Embryonic facial prominence (tissue), 1 donor: Measurements from ENCODE around the gene SLC38A1.
"Not testable (repeated sequence)": the region's sequence is repeated elsewhere in the genome, so short reads cannot be mapped to it uniquely, and the experiment has no call there.

Source experiments
- DNase-seq: peaks from one replicate; pipeline ENCODE4 v3.0.0-alpha.2; 2016; ENCODE audit errors: extremely low spot score

The SLC38A1 gene

DNA sequence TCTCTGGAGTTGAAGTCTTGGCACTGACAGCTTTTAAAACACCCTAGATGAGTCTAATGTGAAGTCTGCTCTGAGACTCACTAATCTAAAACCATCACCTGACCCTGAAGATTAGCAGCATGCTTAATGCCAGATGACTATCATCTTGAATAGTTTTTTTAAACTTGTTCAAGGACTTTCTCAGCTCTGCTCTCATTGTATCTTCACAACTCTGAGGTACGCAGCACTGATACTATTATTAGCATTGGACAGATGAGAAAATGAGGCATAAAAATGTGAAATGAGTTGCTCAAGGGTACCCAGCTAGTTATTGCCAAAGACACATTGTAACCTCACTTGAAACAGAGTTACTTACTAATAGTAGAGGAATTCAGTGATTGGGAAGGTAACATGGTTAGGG lies 4.8 kb downstream of the SLC38A1 start:
- DNase-seq = peak; percentile 4

DNA sequence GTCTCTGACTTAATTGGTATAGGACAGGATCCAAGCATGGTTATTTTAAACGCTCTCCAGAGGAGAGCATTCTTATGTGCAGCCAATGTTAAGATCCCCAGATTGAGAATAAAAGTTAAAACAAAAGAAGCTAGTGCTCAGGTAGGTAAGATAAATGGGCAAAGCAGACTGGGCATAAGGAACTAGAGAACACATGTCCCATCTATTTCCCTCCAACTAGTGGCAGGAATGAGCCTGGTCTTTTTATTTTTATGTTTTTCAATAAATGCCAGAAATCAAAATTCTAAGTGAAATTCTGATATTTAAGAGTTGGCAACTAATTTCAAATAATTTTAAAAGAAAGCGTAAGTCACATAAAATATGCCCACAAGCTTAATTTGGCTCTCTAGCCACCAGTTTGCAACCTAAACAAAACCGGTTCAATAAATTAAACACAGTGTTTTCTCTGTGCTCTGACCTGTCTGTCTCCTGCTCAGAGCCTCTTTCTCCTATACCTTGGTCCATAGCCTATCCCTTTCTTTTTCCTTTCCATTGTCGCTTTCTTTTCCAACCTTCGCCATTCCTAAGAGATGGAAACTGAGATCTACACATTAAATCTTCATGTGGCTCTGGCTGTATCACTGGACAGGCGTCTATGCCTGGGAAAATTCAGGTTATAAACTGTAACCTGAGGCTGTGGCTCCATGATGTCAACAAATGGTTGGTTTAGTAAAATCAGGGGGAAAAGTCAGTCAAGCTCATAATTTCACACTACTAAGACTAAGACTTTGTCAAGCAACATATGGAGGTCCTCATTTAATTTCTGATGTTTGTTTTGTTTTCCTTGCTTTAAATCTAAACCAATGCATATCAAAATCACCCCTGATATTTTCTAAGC lies 5.5 kb downstream of the SLC38A1 start:
- DNase-seq = peak; percentile 5

- DNase-seq = peak; percentile 4
Measured at GRCh38 chr12:46261646-46262045, 7.2 kb downstream of the SLC38A1 start.

DNA sequence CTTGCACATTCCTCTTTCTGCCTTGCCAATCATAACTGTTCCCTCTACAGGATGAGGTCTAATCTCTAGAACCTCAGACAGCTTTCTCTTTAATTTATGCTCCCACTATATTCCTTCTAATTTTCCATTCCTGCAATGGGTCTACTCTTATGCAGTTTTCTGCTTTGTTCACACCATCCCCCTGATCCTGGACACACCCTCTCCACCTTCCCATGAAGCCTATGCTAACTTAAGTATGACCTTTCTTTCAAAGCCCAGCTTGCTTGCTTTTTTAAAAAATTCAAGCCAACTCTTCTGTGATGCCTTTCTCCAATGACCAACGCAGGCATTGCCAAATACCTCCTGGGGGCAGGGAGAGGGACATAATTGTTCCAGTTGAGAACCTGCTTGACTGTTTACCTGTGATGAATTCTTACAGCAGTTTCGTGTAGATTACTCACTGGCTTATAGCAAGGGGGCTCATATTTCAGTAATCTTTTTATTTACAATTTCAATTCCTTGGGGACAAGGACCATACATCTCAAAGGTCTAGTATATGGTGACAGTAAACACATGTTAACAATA lies 7.8 kb downstream of the SLC38A1 start:
- peak; percentile 5 for DNase-seq

DNA sequence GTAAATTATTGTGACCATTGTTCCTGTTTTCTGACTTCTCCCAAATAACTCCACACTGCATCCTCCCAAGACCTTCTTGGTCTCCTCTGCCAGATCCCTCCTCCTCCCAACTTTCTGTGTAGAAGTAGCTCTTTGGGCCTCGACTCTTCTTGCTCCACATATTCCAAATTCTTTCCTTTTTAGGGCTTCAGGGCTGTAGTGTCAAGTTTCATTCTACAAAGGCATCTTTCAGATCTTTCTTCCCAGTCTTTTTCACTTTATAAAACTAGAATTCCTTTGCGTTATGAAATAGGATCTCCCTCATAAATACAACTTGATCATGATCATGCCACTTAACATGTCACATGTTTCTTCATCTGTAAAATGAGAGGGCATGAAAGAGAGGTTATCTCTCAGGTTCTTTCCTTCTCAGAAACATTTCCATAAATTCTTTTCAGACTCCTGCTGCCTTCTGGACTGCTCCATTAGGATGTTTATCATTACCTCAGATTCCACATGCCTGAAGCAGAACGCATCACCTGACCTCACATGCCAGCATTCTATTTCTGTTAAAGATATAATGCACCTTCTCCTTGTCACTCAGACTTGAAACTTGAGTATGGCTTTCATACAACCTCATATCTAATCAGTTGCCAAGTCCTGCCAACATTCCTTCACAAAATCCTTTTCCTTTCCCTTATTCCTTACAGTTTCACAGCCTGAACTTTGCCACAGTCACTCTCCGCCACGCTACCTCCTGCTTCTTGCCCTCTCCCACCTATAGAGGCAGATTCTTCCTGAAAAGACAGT lies 8.5 kb downstream of the SLC38A1 start:
- peak; percentile 45 for DNase-seq

GRCh38 chr12:46259713-46260112 lies 9.1 kb downstream of the SLC38A1 start:
- peak; percentile 1 for DNase-seq

DNA sequence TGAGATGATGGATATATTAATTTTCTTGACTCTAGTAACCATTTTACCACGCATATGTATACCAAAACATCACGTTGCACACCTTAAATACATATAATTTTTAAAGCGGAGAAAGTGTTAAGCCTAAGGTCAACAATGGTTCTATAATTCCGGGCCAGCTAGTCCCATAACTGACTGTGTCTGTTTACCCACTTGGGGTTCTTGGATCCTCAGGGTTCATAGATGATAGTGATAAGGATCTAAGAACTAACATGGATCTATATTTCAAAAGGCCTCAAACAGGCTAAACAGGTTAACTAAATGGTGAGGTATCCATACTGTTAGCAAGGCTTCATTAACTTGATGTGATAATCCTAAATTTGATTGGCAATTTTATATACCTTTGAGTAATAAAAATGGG lies 9.8 kb downstream of the SLC38A1 start:
- peak; percentile 3 for DNase-seq

GRCh38 chr12:46258129-46258528 lies 10.7 kb downstream of the SLC38A1 start:
- DNase-seq = no peak

- DNase-seq = no peak
Measured at GRCh38 chr12:46256942-46257341, 11.9 kb downstream of the SLC38A1 start.

GRCh38 chr12:46253544-46254162 lies 15.2 kb downstream of the SLC38A1 start:
- peak; percentile 5 for DNase-seq

DNA sequence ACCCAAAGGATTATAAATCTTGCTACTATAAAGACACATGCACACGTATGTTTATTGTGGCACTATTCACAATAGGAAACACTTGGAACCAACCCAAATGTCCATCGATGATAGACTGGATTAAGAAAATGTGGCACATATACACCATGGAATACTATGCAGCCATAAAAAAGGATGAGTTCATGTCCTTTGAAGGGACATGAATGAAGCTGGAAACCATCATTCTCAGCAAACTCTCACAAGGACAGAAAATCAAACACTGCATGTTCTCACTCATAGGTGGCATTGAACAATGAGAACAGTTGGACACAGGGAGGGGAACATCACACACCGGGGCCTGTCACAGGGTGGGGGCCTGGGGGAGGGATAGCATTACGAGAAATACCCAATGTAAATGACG lies 16.8 kb downstream of the SLC38A1 start:
- not testable (repeated sequence) for DNase-seq

- not testable (repeated sequence) for DNase-seq
Measured at GRCh38 chr12:46249960-46250359, 18.9 kb downstream of the SLC38A1 start.

DNA sequence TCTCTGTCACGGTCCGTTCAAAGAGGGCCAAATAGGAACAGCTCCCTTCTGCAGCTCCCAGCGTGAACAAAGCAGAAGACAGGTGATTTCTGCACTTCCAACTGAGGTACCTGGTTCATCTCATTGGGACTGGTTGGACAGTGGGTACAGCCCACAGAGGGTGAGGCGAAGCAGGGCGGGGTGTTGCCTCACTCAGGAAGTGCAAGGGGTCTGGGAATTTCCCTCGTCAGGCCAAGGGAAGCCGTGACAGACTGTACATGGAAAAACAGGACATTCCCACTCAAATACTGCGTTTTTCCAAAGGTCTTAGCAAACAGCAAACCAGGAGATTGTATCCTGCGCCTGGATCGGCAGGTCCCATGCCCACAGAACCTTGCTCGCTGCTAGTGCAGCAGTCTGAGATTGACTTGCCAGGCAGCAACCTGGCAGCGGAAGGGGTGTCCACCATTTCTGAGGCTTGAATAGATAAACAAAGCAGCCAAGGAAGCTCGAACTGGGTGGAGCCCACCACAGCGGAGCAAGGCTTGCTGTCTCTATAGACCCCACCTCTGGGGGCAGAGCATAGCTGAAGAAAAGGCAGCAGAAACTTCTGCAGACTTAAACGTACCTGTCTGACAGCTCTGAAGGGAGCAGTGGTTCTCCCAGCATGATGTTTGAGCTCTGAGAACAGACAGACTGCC lies 22.7 kb downstream of the SLC38A1 start:
- no peak for DNase-seq

- DNase-seq = no peak
Measured at GRCh38 chr12:46244997-46245396, 23.8 kb downstream of the SLC38A1 start.

GRCh38 chr12:46244273-46244915 lies 24.4 kb downstream of the SLC38A1 start:
- no peak for DNase-seq

- no peak for DNase-seq
Measured at GRCh38 chr12:46242569-46242968, 26.3 kb downstream of the SLC38A1 start.

DNA sequence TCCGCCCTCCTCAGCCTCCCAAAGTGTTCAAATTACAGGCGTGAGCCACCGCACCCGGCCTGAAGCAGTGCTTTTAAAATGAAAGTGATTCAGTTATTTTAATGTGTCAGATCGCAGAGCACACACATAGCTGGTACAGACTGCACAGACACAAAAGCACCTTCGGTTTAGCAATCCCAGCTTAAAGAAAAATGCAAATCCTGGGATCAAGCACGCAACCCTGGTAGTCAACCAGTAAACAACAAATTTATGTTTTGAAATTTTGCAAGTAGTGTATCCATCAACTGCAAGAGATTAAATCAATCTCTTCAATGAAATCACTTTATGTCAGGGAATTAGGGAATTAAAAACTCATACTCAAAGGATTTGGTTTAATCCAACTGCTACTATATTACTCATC lies 28.4 kb downstream of the SLC38A1 start:
- no peak for DNase-seq

GRCh38 chr12:46238821-46239220 lies 30.0 kb downstream of the SLC38A1 start:
- DNase-seq = no peak

- DNase-seq = no peak
Measured at GRCh38 chr12:46237371-46238045, 31.3 kb downstream of the SLC38A1 start.

DNA sequence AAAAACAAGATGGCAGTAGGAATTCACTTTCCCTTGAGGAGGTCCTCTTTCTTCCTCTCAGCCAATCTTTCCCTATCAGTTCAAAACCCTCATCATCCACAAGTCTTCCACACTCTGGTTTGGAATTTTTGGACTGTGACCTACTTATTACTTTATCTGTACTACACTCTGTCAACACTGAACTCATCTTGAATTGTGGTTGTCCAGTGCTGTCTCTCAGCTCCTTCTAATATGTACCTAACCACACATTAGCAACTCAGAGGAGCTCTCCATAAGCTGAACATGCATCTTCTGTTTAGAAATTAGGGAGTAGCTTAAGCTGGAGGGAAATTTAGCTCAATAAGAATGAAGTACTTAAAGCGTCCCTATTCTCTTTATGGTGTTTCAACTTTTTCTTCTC lies 34.8 kb downstream of the SLC38A1 start:
- DNase-seq = no peak
